SHP77 (cell line): ENCODE measurements around the gene GPR142.
"Not testable (repeated sequence)": the region's sequence is repeated elsewhere in the genome, so short reads cannot be mapped to it uniquely, and the experiment has no call there.

Experiments used
- DNase-seq, 2 experiments: peaks; one replicate each; lab custom pipeline; 2025; lab: John Stamatoyannopoulos, UW

The GPR142 gene

DNA sequence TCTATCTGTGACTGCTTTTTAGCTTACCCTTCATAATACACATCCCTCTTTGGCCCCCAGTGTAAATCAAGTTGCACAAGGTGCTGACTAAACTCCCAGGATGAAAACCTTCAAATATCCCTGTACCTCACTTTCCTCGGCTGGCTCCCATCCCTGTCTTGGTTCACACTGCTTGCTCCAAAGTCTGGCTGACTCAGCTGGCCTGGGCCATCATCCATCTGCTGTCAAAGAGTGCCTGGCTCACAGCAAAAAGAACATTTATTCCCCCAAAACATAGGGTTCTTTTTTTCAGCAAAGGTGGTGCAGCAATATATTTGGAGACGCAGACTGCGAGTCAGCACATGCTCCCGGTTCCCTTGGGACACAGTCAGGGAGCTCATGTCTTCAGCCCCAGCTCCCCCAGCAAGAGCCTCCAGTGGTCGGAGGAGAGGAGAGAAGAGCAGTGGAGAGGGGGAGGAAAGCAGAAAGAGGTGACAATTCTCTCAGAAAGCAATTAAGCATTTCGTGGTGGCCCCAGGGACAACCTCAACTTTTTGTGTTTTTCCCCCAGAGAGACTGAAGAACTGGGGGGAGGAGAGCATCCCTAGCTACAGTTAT, 26.1 kb downstream of the GPR142 start:
- DNase-seq, result no peak

DNA sequence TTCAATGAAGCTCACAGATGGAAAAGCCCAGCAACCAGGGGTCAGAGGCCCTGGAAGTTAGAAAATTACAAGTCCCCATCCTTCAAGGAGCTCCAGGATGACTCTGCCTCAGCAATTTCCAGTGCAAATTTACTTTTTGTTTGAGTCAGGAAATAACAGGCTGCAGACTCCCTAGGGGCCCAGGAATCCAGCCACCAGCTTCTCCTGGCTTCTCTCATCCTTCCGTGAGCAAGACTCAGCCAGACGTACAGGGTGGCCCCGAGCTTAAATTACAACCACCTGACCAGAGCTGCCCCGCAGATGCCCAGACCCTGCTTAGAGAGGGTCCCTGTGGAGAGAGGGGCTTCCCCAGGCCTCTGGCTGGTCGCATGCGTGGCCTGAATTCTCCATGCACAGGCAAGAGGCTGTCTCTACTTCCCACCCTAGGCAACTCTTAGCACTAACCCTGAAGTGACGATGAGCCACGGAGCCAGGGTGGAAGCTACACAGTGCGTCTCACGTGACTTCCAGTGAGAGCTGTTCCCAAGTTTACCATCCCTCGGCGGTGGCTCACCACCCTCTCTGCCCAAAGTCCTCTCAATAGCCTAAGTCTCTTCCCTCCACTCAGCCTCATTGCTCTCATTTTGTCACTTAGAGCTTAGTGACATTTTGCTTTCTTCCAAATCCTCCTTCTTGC, 27.1 kb downstream of the GPR142 start:
- DNase-seq, result no peak

DNA sequence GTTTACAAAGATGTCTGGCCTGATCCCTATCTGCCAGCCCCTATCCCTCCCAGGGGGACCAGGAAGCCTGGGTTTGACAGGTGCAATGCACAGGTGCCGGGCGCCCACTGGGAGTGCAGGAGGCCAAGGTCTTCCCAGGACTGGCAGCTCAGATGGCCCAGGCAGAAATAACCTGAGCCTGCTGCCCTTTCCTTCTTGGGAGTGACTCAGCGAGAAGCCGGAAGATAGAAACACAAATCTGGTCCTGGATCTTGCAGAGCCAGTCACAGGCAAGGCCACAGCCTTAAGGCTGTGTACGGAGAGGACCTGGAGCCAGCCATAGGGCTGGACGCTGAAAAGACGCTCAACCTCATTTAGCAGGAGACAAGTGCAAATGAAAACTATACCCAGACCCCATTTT, 27.7 kb downstream of the GPR142 start:
- DNase-seq, result no peak

DNA sequence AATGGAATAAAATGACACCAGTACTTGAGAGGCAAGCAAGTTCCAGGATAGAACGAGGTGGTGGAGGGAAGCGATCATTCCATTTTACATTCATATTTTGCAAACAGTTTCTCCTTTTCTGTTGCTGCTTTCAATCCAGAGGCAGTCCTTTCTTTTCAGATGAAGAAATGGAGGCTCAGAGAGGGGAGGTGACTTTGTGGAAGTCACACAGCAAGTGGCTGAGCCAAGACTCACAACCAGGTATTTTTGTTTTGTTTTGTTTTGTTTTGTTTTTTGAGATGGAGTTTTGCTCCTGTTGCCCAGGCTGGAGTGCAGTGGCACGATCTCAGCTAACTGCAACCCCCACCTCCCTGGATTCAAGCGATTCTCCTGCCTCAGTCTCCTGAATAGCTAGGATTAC, 29.3 kb downstream of the GPR142 start:
- no peak for DNase-seq

DNA sequence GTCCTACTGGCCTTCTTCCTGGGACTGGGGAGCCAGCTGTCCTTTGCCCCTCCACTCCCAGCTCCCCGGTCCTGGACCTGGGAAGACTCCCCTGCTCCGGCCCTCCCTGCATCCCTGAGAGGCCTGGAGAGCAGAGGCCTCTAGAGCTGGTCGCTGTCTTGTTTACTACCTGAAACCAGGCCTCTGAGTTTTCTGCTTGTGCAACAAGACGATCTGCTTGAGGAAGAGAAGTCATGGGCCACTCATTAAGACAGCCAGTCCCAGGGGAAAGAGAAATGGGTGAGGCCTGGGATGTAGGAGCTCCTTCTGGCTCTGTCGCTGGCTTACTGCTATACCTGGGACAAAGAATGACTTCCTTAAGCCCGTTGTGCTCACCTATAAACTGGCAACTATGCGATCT, 34.7 kb downstream of the GPR142 start:
- DNase-seq, result no peak

DNA sequence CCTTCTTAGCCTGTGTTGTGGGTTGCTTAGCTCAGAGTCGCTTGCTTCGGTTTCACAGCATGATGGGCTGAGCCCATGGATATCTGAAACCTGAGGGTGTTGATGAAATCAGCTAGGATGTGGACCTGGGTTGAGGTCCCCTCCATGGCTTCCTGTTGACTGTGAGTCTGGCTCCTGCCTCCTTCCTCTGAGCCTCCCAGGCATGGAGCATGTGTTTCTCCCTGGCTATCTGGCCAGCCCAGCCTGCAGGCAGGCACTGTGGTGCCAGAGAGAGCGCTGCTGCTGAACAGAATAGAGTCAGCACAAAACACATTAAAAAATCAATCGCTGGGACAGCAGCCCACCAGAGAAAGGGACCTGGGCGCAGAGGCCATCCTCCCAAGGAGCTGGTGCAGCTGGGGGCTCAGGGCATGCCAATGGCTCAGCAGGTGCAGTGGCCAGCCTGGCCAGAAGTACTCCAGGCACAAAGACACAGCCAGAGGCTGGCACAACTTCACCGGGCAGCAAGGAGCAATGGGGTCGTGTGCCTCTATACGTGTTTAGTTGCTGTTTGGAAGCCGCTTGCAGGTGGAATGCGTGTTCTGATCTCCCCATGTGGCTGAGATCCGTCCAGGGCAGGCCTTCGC, 36.3 kb downstream of the GPR142 start:
- no peak for DNase-seq

DNA sequence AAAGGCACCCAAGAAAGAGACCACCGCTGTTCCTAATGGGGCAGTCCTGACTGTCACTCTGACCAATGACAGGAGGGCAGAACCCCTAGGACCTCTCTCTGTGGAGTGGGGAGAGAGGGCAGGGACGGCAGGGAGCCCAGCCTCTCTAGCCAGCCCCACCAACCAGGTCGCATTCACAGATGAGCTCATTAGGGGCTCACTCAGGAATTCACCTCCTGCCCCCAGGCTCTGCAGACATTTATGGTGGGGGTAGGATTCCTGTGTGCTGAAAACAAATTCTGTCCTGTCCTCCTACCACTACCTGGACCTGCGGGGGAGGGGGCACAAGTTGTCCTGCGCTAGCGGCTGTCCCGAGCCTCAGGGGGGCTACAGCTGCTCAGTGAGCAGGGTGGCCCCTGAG, 36.9 kb downstream of the GPR142 start:
- no peak for DNase-seq

DNA sequence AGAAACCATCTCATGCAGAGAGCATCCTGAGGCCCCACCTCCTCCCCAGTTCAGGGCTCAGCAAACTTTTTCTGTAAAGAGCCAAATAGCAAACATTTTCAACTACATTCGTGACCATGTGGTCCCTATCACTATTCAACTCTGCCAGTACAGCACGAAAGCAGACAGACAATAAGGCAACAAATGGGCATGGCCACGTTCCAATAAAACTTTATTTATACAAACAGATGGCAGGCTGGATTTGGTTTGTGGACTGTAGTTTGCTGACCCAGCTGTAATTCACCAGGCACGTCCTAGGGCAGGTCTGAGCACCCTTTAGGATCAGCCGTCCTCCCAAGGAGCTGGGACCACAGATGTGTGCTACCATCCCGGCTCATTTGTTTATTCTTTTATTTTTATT, 37.5 kb downstream of the GPR142 start:
- no peak for DNase-seq

DNA sequence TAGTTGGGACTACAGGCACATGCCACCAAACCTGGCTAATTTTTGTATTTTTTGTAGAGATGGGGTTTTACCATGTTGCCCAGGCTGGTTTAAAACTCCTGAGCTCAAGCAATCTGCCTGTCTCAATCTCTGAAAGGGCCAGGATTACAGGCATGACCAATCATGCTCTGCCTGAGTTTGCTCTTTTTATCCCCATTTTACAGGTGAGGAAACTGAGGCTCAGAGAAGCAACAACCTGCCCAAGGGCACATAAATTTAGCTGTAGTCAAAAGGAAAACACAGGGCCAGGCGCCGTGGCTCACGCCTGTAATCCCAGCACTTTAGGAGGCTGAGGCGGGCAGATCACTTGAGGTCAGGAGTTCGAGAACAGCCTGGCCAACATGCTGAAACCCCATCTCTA, 38.0 kb downstream of the GPR142 start:
- DNase-seq, result not testable (repeated sequence)

DNA sequence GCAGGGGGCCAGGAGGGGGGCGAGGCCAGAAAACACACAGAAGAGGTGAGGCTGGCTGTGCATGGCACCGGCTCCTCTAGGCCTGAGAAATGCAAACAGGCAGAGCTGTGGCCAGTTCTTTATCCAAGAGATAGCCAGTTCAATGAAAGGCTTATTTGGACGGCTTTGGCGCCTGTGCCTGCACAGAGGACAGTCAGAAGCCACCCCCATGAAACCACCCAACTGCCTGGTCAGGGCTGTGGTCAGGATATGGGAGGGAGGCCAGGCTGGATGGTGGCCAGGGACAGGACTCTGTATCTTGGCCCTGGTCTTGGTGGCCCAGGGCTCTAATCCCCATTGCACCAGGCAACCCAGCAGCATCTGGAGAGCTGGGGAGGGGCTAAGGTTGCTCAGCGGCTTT, 40.1 kb downstream of the GPR142 start:
- DNase-seq, result no peak

DNA sequence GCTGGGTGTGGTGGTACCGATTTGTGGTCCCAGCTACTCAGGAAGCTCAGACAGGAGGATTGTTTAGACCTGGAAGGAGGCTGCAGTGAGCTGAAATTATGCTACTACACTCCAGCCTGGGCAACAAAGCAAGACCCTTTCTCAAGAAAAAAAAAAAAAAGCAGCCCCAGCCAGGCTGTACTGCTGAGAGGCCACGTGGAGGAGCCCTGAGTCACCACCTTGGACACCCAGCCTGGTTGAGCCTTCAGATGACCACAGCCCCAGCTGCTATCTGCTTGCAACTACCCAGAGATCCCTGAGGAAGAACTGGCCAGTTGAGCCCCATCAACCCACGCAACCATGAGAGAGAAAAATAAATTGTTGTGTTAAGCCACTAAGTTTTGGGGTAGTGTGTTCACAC, 41.0 kb downstream of the GPR142 start:
- peak; percentile 79 for DNase-seq

DNA sequence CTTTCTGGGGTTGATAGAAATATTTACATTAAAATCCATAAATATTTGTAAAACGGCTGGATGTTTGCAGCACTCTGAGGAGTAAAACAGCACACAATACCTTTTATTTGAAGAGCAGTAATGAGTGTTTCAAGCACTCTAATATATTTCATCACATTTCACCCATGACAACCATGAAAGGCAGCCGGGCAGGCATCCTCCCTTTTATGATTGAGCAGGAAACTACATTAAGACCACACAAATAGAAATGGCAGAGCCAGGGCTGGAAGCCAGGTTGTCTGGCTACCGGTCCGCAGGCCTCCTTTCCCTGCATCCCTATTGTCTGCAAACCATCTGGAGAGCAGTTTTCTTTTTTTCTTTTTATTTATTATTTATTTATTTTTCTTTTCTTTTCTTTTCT, 41.5 kb downstream of the GPR142 start:
- peak; percentile 51 to 68 for DNase-seq

DNA sequence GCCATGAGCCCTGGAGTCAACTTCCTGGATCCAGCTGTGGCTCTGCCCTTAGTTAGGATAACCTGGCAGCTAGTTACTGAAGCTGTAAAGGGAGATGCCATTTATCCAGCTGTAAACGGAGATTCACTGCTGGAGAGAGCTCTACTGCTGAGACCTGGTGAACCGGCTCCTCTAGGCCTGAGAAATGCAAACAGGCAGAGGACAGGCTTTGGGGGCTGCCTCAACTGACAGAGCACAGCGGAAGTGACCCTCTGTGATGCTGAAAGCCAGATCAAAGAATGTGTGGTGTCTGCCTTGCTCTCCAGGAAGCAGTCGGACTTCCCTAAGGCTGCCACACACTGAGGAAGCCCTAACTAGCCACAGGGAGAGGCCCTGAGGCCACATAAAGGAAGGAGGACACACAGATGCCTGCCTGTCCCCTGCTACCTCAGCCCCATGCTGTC, 42.7 kb downstream of the GPR142 start:
- DNase-seq, result no peak

DNA sequence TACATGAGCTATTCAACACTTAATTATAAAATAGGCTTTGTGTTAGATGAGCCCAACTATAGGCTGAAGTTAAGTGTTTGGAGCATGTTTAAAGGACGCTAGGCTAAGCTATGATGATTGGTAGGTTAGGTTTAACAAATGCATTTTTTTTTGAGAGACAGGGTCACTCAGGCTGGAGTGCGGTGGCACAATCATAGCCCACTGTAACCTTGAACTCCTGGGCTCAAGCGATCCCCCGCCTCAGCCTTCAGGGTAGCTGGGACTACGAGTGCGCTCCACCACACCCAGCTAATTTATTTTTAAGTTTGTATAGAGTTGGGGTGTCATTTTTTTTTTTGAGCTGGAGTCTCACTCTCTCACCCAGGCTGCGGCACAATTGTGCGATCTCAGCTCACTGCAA, 45.3 kb downstream of the GPR142 start:
- DNase-seq, result no peak

DNA sequence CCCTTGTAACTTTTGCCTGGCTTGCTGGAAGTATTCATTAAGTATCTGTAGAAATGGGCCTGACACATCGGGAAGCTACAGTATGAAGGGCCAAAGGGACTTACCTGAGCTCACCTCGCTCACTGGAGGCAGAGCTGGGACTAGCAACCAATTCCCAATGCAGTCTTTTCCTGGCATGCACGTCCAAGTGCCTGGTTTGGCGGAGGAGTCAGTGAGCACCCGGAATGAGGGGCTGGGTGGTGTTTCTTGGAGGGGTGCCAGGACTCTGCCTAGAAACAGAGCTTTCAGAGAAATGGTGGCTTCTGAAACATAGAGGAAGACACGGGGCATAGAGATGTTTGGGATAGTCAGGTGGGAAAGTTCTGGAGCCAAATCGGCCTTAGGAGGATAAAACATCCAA, 46.2 kb downstream of the GPR142 start:
- no peak for DNase-seq

DNA sequence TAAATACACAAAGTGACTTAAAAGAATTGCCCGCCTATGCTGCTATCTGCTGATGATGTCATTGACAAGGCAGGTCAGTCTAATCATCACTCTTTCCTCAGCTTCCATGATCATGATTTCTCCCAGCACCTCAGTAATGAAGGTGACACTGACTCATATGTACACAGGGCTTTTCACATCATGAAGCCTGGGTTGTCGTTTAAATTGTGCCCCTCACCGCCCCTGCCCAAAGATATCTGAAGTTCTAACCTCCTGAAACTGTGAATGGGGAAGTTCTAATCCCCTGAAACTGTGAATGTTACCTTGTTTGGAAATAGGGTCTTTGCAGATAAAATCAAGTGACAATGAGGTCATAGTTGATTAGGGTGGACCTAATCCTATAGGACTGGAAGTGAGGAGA, 47.2 kb downstream of the GPR142 start:
- DNase-seq, result no peak

DNA sequence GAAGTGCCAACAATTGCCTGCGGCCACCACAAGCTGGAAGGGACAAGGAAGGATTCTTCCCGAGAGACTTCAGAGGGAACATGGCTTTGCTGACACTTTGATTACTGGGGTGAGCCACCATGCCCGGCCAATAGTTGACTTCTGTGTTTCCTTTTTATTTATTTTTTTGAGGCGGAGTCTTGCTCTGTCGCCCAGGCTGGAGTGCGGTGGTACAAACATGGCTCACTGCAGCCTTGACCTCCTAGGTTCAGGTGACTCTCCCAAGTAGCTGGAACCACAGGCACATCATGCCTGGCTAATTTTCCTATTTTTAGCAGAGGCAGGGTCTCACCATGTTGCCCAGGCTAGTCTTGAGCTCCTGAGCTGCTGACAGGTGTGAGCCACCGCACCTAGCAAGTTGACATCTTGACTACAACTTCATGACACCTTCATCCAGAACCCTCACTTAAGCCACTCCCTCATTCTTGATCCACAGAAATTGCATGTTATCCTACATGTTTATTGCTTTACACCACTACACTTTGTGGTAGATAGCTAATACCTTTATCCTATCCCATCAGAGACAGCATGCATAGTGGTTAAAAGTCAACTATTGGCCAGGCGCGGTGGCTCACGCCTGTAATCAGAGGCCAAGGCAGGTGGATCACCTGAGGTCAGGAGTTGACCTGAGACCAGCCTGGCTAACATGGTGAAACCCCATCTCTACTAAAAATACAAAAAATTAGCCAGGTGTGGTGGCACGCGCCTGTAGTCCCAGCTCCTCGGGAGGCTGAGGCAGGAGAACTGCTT, 48.5 kb downstream of the GPR142 start:
- DNase-seq, result no peak

DNA sequence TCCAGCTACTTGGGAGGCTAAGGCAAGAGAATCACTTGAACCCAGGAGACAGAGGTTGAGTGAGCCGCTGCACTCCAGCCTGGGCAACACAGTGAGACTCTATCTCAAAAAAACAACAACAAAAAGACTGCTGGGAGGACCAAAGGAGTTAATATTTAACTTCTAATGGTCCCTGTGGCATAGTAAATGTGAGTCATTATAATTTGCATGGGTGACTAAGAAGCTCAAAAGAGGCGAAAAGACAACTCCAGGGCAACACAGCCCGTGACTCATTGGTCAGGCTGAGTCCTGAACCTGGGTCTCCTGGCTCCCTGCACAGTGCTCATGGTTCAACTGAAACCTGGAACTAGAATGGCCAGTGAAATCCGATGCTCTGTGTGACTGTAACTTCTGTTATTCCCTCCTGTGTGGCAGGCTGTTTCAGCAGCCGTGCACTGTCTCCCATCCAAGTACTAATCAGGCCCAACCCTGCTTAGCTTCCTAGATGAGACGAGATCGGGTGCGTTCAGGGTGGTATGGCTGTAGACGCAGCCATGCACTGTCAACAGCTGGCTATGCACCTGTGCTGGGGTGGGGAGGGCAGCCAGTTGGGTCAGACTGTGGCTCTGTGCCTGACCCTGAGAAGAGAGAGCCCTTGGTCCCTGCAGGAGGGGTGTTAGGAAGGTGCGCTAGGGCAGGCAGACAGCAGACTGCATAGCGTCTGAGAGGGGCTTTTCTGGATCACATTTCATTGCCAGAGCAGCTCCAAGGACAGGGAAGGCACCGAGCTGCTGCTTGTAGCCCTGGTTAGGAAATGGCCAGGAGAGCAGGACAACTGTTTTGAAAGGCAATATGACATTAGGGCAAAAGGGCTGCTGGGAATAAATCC, 50.1 kb downstream of the GPR142 start:
- no peak for DNase-seq

DNA sequence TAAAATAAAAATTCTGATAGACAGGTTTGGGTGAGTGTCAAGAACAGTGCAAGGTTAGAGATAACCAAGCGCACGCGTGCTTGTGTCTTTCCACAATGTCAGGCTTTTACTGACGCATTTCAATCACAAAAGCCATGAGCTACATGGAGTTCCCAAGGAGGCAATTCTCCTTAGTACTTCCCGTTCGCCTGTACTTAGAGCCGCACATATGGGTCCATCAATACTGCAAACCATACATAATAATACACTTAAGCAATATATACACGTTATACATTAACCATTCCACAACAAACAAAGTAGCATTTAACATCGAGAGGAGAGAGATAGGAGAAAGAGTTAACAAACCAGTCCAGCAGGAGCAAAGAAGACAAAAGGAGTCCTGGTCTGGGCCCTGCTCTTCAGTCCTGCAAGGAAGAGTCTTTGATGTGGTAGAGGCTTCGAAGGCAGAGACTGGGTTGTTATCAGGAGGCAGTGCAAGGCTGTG, 52.7 kb downstream of the GPR142 start:
- DNase-seq, result no peak
